ENCODE results near the gene VRK3.

DNA sequence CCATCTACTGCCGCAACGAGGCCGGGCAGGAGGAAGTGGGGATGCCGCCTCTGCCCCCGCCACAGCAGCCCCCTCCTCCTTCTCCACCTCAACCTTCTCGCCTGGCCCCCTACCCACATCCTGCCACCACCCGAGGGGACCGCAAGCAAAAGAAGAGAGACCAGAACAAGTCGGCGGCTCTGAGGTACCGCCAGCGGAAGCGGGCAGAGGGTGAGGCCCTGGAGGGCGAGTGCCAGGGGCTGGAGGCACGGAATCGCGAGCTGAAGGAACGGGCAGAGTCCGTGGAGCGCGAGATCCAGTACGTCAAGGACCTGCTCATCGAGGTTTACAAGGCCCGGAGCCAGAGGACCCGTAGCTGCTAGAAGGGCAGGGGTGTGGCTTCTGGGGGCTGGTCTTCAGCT lies 92.4 kb downstream of the VRK3 start:
- TF ChIP-seq, protein P1, sequence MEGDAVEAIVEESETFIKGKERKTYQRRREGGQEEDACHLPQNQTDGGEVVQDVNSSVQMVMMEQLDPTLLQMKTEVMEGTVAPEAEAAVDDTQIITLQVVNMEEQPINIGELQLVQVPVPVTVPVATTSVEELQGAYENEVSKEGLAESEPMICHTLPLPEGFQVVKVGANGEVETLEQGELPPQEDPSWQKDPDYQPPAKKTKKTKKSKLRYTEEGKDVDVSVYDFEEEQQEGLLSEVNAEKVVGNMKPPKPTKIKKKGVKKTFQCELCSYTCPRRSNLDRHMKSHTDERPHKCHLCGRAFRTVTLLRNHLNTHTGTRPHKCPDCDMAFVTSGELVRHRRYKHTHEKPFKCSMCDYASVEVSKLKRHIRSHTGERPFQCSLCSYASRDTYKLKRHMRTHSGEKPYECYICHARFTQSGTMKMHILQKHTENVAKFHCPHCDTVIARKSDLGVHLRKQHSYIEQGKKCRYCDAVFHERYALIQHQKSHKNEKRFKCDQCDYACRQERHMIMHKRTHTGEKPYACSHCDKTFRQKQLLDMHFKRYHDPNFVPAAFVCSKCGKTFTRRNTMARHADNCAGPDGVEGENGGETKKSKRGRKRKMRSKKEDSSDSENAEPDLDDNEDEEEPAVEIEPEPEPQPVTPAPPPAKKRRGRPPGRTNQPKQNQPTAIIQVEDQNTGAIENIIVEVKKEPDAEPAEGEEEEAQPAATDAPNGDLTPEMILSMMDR (IDR thresholded peaks at IDR 0.05; ENCODE audit: low read length), result no peak
- no peak for TF ChIP-seq EZH2 (IDR thresholded peaks at IDR 0.05; ENCODE audit: borderline replicate concordance, low read length)

Data from OCI-LY1 (cell line).